Measurements from ENCODE around the gene PLLP.

Gene PLLP

DNA sequence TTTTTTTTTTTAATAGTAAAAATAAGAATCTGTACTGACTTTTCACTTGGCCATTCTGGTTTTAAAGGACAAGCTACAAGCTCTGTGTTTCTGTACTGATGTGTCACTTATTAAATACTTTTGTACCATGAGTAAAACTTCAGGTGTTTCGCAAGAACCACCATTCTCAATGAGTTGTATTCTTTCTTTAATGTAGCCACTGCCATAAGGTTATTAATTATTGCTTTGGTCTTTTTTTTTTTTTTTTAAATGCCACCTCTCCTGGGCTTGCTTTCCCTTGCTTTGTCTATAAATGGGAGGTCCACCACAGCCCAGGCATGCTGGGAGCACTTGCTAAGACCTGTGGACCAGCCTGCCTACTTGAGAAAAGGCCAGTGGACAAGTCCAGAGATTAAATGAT is 31.0 kb downstream of the PLLP start:
- DNase-seq = no peak

GRCh38 chr16:57252148-57252721 is 32.2 kb downstream of the PLLP start:
- no peak for DNase-seq

GRCh38 chr16:57251352-57251751 is 33.1 kb downstream of the PLLP start:
- DNase-seq = no peak

- peak; percentile 16 for DNase-seq
These were observed 38.9 kb downstream of the PLLP start for GRCh38 chr16:57245472-57246113.

GRCh38 chr16:57244767-57245471 is 39.6 kb downstream of the PLLP start, which contains the start of gene ARL2BP:
Gene ARL2BP, plus strand, starts transcription at chr16:57245259. Its CDS starts 109 bp downstream, at chr16:57245368.
- peak; percentile 96 for DNase-seq

GRCh38 chr16:57244463-57244766 is 40.1 kb downstream of the PLLP start:
- no peak for DNase-seq

DNA sequence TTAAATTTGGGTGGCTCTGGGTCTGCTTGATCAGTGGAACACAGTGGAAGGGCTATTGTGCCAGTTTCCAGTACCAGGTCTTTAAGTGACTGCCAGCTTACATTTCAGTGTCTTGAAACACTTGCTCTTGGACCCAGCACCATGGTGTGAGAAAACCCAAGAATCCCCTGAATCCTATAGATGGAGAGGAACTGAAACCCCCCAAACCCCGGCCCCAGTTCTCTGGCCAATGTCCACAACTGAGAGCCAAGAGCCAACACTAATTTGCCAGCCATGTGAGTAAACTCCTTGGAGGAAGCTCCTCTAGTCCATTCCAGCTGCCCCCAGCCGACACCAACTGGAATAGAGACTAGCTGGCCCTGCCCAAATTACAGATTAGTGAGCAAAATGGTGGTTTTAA is 41.8 kb downstream of the PLLP start:
- DNase-seq = no peak

DNA sequence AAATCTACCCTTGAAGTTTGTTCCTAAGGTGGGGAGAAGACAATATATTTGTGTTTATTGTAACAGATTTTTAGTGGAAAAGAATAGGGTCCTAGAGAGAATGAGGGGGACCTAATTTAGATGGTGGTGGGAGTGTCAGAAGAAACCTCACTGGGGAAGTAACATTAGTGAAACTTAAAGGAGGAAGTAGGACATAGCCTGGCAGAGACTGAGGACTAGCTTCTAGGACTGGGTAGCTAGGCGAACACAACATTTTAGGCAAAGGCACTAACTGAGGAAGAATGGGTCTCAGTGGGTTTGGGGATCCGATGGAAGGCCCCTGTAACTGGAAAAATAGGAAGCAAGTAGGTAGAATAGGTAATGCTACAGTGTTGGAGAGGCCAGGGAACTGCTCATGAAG is 43.6 kb downstream of the PLLP start:
- DNase-seq = no peak

DNA sequence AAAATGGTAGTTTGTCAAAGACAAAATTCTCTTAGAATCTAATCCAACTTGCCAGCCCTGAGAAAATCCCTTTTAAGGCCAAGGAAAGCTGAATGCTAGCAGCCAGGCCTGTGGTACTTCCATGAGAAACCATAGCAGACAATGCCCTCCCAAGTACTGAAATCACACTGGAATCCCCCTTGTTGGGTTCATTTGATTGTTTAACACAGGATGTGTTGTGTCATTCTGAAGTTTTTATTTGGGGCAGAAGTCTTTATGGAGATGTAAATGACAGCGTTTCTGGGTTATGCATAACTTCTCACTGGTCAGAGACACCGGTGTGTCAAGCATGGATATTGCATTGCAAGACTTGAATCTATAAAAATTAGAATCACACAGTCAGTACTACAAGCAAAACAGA is 45.4 kb downstream of the PLLP start:
- no peak for DNase-seq

- DNase-seq = no peak
These were observed 45.8 kb downstream of the PLLP start for GRCh38 chr16:57238682-57239081.

DNA sequence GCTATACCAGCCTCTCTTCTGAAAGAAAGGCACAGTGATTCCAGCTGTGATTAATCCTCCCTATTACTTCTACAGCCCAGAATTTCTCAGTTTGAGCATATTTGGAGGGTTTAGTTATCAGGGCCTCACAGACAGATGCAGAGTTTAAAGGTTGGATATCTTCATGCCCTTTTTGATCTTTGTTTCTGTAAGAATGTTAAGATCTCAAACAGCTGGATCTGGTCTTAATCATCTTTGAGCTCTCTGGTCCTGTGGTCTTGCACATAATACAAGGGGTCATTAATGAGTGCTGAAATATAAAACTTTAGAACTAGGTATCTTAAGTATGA is 48.5 kb downstream of the PLLP start:
- no peak for DNase-seq

- no peak for DNase-seq
These were observed 49.1 kb downstream of the PLLP start for GRCh38 chr16:57235128-57236021.

GRCh38 chr16:57234707-57235092 is 49.8 kb downstream of the PLLP start:
- DNase-seq = no peak

DNA sequence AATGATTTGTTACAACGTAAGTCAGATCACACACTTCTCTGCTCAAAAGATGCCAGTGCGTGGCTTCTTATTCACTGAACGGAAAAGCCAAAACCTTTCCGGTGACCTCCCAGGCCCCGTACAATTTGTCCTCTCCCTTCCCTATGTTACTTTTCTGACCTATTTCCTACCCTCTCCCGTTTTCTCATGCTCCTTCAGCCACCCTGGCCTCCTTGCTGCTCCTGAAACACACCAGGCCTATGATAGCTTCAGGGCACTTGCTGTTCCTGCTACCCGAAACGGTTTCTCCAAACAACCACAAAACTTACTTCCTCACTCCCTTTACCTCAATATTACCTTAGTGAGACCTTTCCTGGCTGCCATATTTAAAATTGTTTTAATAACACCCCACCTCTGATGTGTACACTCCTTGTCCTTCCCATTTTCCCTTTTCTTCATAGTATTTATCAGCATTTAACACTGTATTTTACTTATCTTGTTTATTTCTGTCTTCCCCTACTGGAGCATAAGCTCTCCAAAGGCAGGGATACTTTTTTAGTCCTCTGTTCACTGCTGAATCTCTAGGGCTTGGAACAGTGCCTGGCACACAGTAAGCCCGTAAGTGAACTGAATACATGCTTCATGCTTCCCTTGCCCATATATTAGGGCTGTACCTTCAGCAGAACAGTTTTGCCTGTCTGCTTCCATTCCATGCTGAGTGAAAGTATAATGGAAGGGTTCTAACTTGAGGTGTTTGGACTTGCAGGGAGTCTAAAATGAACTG is 50.3 kb downstream of the PLLP start:
- no peak for DNase-seq

GRCh38 chr16:57231821-57232350 is 52.6 kb downstream of the PLLP start:
- no peak for DNase-seq

DNA sequence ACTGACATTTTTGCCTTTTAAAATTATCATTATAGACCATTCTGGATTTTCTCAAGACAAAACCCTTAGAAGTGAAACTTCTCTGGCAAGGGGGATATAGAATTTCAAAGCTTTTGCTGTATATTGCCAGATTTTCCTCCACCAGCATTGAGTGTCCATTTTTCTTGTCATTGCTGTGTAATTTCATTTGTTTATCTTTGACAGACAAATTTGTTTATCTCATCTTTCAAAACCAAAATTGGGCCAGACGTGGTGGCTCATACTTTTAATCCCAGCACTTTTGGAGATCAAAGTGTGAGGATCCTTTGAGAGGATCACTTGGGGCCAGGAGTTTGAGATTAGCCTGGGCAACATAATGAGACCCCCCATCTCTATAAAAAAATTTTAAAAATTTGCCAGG is 55.4 kb downstream of the PLLP start:
- DNase-seq = no peak

DNA sequence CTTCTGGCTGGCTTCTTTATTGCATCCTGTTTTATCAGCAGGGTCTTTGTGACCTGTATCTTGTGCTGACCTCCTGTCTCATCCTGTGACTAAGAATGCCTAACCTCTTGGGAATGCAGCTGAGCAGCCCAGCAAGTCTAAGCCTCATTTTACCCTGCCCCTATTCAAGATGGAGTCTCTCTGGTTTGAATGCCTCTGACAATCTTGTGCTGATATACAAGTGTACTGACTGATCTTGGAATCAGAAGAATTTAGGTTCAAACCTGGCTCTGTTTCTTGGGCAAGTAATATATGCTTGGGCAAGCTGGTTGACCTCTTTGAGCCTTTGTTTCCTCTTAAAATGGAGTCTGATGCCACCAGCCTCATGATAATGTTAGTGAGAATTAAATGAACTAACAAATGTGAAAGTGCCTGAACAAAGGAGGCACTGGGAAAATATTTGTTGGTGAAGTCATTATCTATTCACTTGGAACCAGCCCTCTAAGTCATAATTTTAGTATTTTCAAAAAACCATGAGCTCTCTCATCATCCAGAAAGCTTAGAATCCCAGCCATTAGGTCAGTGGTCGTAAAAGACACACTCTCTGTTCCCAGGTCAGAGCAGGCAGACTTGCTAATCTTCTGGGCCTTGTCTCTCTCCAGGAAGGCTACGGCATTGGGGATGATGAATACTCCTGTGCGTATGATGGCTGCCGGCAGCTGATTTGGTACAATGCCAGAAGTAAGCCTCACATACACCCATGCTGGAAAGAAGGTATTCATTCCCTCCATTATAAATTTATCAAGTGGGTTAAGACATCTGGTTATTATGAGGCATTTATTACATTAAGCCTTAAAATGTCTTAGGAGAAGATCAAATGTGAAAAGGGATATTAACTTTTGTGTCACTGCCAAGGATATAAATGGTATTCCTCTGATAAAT is 57.5 kb downstream of the PLLP start:
- DNase-seq = no peak

GRCh38 chr16:57225978-57226377 is 58.5 kb downstream of the PLLP start:
- DNase-seq = no peak

DNA sequence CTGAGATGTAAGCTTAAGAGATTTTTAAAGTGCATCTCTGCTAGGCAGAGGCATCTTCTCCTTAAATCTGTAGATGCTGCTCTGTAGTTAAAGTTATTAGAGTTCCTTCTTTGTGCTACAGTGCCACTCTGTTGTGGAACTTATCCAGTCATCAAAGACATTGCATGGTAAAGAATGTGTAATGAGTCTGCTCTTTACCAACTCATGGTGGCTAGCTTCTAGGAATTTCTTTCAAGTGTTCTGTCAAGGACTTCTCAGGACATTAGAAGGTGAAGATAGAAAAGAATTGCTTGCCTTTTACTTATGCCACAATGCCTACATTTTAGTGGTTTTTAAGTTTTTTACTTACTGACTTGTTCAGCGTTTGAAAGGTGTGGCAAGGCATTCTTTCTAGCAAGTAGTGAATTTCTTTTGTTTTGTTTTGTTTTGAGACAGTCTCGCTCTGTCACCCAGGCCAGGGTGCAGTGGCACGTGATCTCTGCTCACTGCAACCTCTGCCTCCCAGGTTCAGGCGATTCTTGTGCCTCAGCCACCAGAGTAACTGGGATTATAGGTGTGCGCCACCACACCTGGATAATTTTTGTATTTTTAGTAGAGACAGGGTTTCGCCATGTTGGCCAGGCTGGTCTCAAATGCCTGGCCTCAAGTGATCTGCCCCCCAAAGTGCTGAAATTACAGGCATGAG is 59.7 kb downstream of the PLLP start:
- DNase-seq = no peak

GRCh38 chr16:57223057-57223456 is 61.4 kb downstream of the PLLP start:
- DNase-seq = no peak

DNA sequence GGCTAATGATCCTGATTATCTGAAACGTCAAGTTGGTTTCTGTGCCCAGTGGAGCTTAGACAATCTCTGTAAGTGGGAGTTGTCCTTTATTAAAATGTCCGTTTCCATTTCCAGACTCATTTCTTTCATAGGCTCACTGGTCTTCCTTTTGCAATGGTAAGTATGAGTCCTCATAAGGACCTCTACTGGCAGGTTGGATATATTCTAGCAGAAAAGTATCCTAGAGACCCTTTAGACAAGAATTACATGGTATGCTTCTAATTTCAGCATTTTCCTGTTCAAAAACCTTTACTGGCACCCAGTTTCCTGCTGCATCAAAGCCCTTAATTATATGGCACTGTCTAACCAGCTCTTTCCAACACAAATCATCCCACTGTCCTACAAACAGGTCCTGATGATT is 67.5 kb downstream of the PLLP start:
- no peak for DNase-seq

All from T-helper 9 cell (primary cell).